ENCODE data around the gene STH.
A peak's percentile ranks its signal among the peaks of the same experiment; 100 is the strongest.

STH gene

DNA sequence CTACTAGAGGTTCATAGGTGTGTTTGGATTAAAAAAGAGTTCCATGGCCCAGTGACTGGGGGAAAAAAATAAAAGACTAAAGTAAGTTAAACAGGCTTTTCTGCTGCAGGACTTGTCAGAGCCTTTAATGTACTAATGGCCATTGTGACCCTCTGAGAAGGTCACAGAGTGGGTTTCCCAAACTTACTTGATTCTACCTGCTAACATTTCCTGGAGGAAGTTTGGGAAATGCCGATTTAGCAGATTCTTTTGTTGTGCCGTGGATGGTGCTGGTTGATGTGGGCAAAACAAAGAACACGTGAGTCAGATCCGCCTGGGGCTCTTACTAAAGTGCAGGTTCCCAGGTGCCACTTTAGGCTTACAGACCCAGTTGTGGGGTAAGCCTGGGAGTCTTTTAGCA lies 13.6 kb upstream of the STH start:
- DNase-seq (ENCODE audit: low read depth): no peak

DNA sequence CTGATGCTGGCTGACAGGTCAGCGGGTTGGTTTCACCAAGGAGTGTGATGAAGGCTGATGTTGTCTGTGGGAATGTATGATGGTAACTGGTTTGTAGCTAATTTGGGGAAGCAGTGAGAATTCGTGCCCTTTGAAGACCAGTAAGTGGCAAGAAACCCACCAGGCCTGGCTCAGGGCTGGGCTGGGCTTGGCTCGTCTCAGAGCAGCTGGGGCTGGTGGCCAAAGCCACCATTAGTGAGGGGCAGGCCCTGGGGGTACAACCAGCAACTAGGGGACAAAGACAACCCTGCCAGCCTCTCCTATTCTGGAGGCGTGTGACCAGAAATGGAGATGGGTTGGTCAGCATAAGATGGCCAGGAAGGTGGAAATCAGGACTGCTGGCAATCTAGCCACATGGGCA lies 13.0 kb upstream of the STH start:
- no peak for DNase-seq (ENCODE audit: low read depth)

GRCh38 chr17:45987706-45988105 lies 11.3 kb upstream of the STH start:
- DNase-seq (ENCODE audit: low read depth): no peak

GRCh38 chr17:45989759-45990158 lies 9.3 kb upstream of the STH start:
- DNase-seq (ENCODE audit: low read depth): no peak

GRCh38 chr17:45990886-45991285 lies 8.2 kb upstream of the STH start:
- no peak for DNase-seq (ENCODE audit: low read depth)

DNA sequence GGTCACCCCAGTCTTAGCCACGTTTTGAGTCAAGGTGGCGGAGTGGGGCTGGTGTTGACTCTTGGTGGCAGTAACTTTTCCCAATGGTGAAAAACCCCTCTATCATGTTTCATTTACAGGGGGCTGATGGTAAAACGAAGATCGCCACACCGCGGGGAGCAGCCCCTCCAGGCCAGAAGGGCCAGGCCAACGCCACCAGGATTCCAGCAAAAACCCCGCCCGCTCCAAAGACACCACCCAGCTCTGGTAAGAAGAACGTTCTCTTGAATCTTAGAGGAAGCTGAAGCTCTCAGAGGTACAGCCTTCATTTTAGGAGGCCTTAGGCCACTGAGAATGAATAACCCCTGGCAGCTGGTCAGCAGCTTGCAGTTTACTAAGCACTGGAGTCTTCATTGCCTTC lies 7.7 kb upstream of the STH start:
- no peak for DNase-seq (ENCODE audit: low read depth)

GRCh38 chr17:45992175-45992574 lies 6.9 kb upstream of the STH start:
- DNase-seq (ENCODE audit: low read depth): no peak

- no peak for DNase-seq (ENCODE audit: low read depth)
These were observed 6.1 kb upstream of the STH start for GRCh38 chr17:45992904-45993303.

DNA sequence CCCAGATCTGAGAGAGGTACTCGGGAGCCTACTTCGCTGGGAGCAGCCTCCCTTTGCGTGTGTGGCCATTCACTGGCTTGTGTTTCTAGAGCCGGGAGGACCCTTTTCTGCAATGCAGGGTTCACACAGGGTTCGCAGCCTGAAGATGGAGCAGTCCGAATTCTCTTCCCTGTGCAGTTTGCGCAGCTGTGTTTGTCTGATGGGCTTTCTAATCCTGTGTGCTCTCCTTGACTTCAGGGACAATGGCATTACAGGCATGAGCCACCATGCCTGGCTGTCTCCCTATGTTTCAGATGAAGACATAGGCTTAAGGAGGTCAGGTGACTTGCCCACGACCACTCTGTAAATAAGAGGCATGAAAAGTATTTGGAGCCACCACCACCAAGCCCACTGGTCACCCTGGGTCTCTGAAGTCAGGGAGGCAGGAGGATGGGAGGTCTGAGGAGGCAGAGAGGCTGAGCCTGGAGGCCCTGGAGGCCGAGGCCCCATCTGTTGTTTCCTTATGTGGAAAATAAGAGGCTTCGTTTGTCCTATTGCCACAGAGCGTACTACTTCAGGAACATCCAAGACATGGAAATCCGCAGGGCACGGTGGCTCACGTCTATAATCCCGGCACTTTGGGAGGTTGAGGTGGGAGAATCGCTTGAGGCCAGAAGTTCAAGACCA lies 5.0 kb upstream of the STH start:
- no peak for DNase-seq (ENCODE audit: low read depth)

DNA sequence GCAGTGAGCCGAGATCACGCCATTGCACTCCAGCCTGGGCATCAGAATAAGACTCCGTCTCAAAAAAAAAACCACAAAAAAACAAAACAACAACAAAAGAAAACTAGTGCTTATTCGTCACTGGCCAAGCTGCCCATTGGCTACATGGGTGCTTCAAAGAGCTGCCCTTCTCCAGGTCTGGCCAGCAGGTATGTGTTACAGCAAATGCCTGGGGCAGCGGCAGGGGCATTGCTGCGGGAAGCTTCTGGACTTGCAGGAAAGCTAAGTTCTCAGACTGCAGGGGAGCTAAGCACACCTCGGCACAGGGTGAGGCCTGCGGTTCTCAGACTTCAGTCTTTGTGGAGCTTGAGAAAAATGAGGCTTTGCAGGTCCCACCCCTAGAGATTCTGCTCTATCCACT lies 4.1 kb upstream of the STH start:
- no peak for DNase-seq (ENCODE audit: low read depth)

GRCh38 chr17:45995627-45996270 lies 3.3 kb upstream of the STH start:
- no peak for DNase-seq (ENCODE audit: low read depth)

DNA sequence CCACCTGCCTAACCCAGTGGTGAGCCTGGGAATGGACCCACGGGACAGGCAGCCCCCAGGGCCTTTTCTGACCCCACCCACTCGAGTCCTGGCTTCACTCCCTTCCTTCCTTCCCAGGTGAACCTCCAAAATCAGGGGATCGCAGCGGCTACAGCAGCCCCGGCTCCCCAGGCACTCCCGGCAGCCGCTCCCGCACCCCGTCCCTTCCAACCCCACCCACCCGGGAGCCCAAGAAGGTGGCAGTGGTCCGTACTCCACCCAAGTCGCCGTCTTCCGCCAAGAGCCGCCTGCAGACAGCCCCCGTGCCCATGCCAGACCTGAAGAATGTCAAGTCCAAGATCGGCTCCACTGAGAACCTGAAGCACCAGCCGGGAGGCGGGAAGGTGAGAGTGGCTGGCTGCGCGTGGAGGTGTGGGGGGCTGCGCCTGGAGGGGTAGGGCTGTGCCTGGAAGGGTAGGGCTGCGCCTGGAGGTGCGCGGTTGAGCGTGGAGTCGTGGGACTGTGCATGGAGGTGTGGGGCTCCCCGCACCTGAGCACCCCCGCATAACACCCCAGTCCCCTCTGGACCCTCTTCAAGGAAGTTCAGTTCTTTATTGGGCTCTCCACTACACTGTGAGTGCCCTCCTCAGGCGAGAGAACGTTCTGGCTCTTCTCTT lies 2.6 kb upstream of the STH start:
- DNase-seq (ENCODE audit: low read depth): no peak

DNA sequence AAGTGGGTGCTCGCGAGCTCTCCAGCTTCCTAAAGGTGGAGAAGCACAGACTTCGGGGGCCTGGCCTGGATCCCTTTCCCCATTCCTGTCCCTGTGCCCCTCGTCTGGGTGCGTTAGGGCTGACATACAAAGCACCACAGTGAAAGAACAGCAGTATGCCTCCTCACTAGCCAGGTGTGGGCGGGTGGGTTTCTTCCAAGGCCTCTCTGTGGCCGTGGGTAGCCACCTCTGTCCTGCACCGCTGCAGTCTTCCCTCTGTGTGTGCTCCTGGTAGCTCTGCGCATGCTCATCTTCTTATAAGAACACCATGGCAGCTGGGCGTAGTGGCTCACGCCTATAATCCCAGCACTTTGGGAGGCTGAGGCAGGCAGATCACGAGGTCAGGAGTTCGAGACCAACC lies 1.9 kb upstream of the STH start:
- no peak for DNase-seq (ENCODE audit: low read depth)

- DNase-seq (ENCODE audit: low read depth): no peak
These were observed 1.4 kb upstream of the STH start for GRCh38 chr17:45997624-45998023.

DNA sequence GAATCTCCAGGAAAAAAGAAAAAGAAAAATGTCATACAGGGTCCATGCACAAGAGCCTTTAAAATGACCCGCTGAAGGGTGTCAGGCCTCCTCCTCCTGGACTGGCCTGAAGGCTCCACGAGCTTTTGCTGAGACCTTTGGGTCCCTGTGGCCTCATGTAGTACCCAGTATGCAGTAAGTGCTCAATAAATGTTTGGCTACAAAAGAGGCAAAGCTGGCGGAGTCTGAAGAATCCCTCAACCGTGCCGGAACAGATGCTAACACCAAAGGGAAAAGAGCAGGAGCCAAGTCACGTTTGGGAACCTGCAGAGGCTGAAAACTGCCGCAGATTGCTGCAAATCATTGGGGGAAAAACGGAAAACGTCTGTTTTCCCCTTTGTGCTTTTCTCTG lies 845 bp downstream of the STH start:
- no peak for DNase-seq (ENCODE audit: low read depth)

- DNase-seq (ENCODE audit: low read depth): no peak
These were observed 1.2 kb downstream of the STH start for GRCh38 chr17:46000292-46000691.

DNA sequence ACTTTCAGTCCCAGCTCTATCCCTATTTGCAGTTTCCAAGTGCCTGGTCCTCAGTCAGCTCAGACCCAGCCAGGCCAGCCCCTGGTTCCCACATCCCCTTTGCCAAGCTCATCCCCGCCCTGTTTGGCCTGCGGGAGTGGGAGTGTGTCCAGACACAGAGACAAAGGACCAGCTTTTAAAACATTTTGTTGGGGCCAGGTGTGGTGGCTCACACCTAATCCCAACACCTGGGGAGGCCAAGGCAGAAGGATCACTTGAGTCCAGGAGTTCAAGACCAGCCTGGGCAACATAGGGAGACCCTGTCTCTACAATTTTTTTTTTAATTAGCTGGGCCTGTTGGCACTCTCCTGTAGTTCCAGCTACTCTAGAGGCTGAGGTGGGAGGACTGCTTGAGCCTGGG lies 1.7 kb downstream of the STH start:
- no peak for DNase-seq (ENCODE audit: low read depth)

DNA sequence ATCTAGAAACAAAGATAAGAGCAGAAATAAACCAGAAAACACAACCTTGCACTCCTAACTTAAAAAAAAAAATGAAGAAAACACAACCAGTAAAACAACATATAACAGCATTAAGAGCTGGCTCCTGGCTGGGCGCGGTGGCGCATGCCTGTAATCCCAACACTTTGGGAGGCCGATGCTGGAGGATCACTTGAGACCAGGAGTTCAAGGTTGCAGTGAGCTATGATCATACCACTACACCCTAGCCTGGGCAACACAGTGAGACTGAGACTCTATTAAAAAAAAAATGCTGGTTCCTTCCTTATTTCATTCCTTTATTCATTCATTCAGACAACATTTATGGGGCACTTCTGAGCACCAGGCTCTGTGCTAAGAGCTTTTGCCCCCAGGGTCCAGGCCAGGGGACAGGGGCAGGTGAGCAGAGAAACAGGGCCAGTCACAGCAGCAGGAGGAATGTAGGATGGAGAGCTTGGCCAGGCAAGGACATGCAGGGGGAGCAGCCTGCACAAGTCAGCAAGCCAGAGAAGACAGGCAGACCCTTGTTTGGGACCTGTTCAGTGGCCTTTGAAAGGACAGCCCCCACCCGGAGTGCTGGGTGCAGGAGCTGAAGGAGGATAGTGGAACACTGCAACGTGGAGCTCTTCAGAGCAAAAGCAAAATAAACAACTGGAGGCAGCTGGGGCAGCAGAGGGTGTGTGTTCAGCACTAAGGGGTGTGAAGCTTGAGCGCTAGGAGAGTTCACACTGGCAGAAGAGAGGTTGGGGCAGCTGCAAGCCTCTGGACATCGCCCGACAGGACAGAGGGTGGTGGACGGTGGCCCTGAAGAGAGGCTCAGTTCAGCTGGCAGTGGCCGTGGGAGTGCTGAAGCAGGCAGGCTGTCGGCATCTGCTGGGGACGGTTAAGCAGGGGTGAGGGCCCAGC lies 2.6 kb downstream of the STH start:
- no peak for DNase-seq (ENCODE audit: low read depth)

DNA sequence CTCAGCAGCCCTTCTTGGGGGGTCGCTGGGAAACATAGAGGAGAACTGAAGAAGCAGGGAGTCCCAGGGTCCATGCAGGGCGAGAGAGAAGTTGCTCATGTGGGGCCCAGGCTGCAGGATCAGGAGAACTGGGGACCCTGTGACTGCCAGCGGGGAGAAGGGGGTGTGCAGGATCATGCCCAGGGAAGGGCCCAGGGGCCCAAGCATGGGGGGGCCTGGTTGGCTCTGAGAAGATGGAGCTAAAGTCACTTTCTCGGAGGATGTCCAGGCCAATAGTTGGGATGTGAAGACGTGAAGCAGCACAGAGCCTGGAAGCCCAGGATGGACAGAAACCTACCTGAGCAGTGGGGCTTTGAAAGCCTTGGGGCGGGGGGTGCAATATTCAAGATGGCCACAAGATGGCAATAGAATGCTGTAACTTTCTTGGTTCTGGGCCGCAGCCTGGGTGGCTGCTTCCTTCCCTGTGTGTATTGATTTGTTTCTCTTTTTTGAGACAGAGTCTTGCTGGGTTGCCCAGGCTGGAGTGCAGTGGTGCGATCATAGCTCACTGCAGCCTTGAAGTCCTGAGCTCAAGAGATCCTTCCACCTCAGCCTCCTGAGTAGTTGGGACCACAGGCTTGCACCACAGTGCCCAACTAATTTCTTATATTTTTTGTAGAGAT lies 3.4 kb downstream of the STH start:
- peak; percentile 63 for DNase-seq (ENCODE audit: low read depth)

DNA sequence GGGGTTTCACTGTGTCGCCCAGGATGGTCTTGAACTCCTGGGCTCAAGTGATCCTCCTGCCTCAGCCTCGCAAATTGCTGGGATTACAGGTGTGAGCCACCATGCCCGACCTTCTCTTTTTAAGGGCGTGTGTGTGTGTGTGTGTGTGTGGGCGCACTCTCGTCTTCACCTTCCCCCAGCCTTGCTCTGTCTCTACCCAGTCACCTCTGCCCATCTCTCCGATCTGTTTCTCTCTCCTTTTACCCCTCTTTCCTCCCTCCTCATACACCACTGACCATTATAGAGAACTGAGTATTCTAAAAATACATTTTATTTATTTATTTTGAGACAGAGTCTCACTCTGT lies 3.9 kb downstream of the STH start:
- no peak for DNase-seq (ENCODE audit: low read depth)

- DNase-seq (ENCODE audit: low read depth): no peak
These were observed 5.1 kb downstream of the STH start for GRCh38 chr17:46003907-46004748.
